HG02870 (cell line): Measurements from ENCODE around the gene NOTCH1.

Experiments
- ATAC-seq: cut with Tn5 transposase; IDR thresholded peaks from one replicate; pipeline ENCODE4 v1.9.1; 2021; ENCODE audit warnings: mild to moderate bottlenecking, moderate library complexity; ENCODE audit not compliant: unreplicated experiment

NOTCH1 gene

GRCh38 chr9:136504512-136505348 is 41.1 kb downstream of the NOTCH1 start:
- ATAC-seq, result no peak

- ATAC-seq, result no peak
Observed at GRCh38 chr9:136502940-136503550, 42.8 kb downstream of the NOTCH1 start.

- no peak for ATAC-seq
Observed at GRCh38 chr9:136502196-136502595, 43.7 kb downstream of the NOTCH1 start.

GRCh38 chr9:136501686-136502085 is 44.2 kb downstream of the NOTCH1 start:
- no peak for ATAC-seq

GRCh38 chr9:136499935-136500910 is 45.6 kb downstream of the NOTCH1 start:
- ATAC-seq, result no peak

GRCh38 chr9:136499071-136499934 is 46.5 kb downstream of the NOTCH1 start:
- ATAC-seq, result no peak

- no peak for ATAC-seq
Observed at GRCh38 chr9:136497916-136498695, 47.7 kb downstream of the NOTCH1 start.

- ATAC-seq, result no peak
Observed at GRCh38 chr9:136496801-136497620, 48.8 kb downstream of the NOTCH1 start.

GRCh38 chr9:136496181-136496580 is 49.7 kb downstream of the NOTCH1 start:
- no peak for ATAC-seq

GRCh38 chr9:136495238-136495800 is 50.5 kb downstream of the NOTCH1 start:
- no peak for ATAC-seq

GRCh38 chr9:136494531-136495215 is 51.2 kb downstream of the NOTCH1 start:
- no peak for ATAC-seq

GRCh38 chr9:136494012-136494411 is 51.8 kb downstream of the NOTCH1 start:
- ATAC-seq, result no peak

- no peak for ATAC-seq
Observed at GRCh38 chr9:136493567-136493971, 52.3 kb downstream of the NOTCH1 start.

- no peak for ATAC-seq
Observed at GRCh38 chr9:136492978-136493522, 52.8 kb downstream of the NOTCH1 start.

- no peak for ATAC-seq
Observed at GRCh38 chr9:136489731-136490130, 56.1 kb downstream of the NOTCH1 start.

- no peak for ATAC-seq
Observed at GRCh38 chr9:136488247-136489214, 57.3 kb downstream of the NOTCH1 start.
